22Rv1 (cell line): Measurements from ENCODE around the gene CEP43.
A peak's percentile ranks its signal among the peaks of the same experiment; 100 is the strongest.

Experiments
- ZFX ChIP-seq: fragments of 450-650 bp; IDR thresholded peaks from 2 replicates; pipeline ENCODE4 v1.6.1; 2017; ENCODE audit warnings: antibody characterized with exemption, borderline replicate concordance
- TF ChIP-seq, protein P1 (sequence below): fragments of 450-650 bp; IDR thresholded peaks from 2 replicates; pipeline ENCODE4 v1.5.1; 2017; ENCODE audit warnings: mild to moderate bottlenecking

- TF ChIP-seq, protein P1, sequence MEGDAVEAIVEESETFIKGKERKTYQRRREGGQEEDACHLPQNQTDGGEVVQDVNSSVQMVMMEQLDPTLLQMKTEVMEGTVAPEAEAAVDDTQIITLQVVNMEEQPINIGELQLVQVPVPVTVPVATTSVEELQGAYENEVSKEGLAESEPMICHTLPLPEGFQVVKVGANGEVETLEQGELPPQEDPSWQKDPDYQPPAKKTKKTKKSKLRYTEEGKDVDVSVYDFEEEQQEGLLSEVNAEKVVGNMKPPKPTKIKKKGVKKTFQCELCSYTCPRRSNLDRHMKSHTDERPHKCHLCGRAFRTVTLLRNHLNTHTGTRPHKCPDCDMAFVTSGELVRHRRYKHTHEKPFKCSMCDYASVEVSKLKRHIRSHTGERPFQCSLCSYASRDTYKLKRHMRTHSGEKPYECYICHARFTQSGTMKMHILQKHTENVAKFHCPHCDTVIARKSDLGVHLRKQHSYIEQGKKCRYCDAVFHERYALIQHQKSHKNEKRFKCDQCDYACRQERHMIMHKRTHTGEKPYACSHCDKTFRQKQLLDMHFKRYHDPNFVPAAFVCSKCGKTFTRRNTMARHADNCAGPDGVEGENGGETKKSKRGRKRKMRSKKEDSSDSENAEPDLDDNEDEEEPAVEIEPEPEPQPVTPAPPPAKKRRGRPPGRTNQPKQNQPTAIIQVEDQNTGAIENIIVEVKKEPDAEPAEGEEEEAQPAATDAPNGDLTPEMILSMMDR = peak; percentile 51
- TF ChIP-seq ZFX = no peak
Observed at GRCh38 chr6:167045828-167046580, 46.8 kb downstream of the CEP43 start.
